OCI-LY3 (cell line): Measurements from ENCODE around the gene IFNA14.

Source experiments
- EZH2phosphoT487 ChIP-seq: fragments of 200-600 bp; shearing (Covaris generic); IDR thresholded peaks from 2 replicates; pipeline ENCODE4 v1.6.1; 2018; ENCODE audit warnings: antibody characterized with exemption, mixed run types, low read depth
- TF ChIP-seq, protein P1 (sequence below): fragments of 200-600, 300-600 bp; sonication (generic); IDR thresholded peaks from 2 replicates; pipeline ENCODE4 v1.5.1; 2014; ENCODE audit warnings: antibody characterized with exemption, low read length, low read depth

DNA sequence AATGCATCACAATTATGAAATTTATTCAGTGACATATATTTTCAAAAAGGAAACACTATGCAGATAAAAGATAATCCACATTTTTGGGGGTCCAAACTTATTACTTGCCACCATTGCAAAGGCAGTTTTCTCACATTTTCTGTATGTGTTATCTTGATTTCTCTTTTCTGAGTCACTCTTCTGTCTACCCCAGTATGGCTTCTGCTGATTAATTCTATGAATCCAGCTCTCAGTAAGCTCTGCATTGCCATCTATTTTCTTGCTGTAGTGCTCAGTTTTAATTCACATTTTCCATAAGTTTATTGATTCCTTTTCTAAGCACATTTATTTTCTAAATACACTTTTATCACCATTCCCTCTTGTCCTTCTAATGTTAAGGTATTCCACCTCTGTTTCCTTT is 34.6 kb downstream of the IFNA14 start:
- TF ChIP-seq, protein P1, sequence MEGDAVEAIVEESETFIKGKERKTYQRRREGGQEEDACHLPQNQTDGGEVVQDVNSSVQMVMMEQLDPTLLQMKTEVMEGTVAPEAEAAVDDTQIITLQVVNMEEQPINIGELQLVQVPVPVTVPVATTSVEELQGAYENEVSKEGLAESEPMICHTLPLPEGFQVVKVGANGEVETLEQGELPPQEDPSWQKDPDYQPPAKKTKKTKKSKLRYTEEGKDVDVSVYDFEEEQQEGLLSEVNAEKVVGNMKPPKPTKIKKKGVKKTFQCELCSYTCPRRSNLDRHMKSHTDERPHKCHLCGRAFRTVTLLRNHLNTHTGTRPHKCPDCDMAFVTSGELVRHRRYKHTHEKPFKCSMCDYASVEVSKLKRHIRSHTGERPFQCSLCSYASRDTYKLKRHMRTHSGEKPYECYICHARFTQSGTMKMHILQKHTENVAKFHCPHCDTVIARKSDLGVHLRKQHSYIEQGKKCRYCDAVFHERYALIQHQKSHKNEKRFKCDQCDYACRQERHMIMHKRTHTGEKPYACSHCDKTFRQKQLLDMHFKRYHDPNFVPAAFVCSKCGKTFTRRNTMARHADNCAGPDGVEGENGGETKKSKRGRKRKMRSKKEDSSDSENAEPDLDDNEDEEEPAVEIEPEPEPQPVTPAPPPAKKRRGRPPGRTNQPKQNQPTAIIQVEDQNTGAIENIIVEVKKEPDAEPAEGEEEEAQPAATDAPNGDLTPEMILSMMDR: no peak
- TF ChIP-seq EZH2phosphoT487: no peak
